Stimulated activated CD8-positive, alpha-beta memory T cell treated with anti-CD3 and anti-CD28 coated beads, Interleukin-7, amount 100 ng/mL, for 4 hours (primary cell): ENCODE measurements around the gene DPF1.

ENCODE experiments used
- DNase-seq, 2 donors: peaks; one replicate each; pipeline ENCODE4 v3.0.0-alpha.2; 2020; ENCODE audit warnings: low read depth in 2 of 2

Gene DPF1

DNA sequence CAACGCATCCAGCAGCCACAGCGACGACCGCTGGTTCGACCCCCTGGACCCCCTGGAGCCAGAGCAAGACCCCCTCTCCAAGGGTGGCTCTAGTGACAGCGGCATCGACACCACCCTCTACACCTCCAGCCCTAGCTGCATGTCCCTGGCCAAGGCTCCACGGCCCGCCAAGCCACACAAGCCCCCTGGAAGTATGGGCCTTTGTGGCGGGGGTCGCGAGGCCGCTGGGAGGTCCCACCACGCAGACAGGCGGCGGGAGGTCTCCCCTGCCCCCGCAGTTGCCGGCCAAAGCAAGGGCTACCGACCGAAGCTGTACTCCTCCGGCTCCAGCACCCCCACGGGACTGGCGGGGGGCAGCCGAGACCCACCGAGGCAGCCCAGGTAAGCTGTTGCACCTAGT lies 59.5 kb downstream of the DPF1 start:
- DNase-seq = no peak

GRCh38 chr19:38163419-38164290 lies 60.4 kb downstream of the DPF1 start:
- no peak for DNase-seq

- no peak for DNase-seq
Measured at GRCh38 chr19:38162632-38163031, 61.4 kb downstream of the DPF1 start.

- DNase-seq = no peak
Measured at GRCh38 chr19:38162094-38162493, 61.9 kb downstream of the DPF1 start.
